HG03342 (cell line): ENCODE measurements around the gene TLCD4.
A peak's percentile ranks its signal among the peaks of the same experiment; 100 is the strongest.
"Not testable (repeated sequence)": the region's sequence is repeated elsewhere in the genome, so short reads cannot be mapped to it uniquely, and the experiment has no call there.

ENCODE experiments used
- ATAC-seq: cut with Tn5 transposase; IDR thresholded peaks from one replicate; pipeline ENCODE4 v1.9.1; 2021; ENCODE audit warnings: mild to moderate bottlenecking, moderate library complexity; ENCODE audit not compliant: unreplicated experiment

TLCD4 gene, protein sequence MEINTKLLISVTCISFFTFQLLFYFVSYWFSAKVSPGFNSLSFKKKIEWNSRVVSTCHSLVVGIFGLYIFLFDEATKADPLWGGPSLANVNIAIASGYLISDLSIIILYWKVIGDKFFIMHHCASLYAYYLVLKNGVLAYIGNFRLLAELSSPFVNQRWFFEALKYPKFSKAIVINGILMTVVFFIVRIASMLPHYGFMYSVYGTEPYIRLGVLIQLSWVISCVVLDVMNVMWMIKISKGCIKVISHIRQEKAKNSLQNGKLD

DNA sequence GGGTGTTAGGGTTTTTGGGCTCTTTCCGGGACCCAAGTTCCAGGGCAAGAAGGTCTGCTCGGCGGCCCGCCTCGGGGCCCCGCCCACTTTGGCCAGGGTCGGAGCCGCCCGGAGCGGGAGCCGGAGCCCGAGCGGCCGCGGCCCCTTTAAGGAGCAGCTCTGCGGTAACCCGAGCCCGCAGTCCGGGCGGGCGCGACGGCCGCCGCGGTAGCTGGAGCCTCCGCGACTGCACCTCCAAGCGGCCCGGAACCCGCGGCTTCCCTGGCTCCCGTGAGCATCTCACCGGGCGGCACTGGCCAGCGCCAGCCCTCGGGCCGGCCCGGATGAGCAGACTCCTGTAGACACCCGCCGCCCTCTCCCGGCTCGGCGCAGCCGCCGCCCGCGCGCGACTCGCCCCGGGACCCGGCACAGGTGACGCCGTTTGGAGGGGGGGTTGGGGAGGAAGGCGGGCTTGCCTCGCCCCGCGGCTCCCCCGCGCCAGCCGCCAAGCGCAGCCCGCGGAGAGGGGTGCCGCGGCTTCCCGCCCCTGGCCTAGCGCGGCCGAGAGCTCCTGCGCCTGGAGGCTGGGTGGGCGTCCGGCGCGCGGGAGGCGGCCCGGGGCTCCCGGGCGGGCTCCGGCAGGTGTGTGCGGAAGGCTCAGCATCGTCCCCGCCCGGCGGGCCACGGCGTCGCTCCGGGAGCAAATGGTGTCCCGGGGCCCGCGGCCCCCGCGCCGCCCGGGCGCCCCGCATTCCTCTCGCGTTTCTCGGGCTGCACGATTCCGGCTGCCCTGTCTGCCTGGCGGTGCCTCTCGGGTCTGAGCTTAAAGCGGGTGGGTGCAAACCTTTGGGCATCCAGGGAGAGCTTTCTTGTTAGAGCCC lies at the start of gene TLCD4:
TSS of gene TLCD4 (plus strand) at position 149 of the 860 bp plus-strand sequence. CDS start 26,547 bp downstream, outside the sequence.
- peak; percentile 50 for ATAC-seq

DNA sequence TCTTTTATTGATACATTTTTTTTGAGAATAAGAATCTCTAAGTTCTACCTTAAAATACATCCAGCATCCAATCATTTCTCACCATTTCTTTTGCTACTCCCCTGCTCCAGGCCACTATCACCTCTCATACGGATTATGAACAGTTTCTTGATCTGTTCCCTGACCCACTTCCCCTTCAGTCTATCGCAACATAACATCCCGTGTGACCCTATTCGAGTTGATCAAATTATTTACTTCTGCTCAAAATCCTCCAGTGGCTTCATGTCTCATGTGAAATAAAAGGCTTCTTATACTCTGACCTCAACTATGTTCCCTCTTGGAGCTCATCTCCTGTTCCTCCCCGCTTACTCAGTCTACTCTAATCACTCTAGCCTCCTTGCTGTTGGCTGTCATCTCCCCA lies 49.6 kb upstream of the TLCD4 start:
- ATAC-seq: no peak

DNA sequence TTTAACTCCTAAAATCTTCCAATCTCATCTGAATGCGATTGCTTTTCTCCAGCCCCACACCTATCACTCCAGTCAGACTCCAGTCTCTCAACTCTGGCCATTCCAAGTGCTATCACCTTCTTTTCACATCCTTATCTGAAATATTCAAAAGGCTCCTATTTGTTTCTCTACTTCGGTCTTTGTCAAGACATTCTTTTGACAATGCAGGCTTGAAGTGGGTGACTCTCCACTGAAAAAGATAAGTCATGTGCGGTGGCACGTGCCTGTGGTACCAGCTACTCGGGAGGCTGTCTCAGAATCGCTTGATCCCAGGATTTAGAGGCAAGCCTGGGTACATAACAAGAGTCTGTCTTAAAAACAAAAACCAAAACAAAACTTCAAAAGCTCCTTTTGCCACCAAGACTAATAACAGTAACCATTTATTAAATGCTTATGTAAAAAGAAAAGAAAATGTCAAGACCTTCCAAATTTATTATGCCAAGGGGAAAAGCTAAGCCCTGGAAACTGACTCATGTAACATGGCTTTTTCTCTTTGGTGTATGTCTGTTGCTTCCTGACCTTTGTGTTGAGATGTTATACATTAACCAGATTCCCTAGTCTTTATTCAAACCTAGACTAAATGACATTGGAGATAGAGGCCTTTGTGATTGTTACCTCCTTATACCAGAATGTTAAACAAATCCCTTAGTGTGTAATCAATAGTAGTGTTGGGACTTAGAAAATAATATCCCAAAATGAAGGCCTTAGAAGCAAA lies 48.0 kb upstream of the TLCD4 start:
- no peak for ATAC-seq

DNA sequence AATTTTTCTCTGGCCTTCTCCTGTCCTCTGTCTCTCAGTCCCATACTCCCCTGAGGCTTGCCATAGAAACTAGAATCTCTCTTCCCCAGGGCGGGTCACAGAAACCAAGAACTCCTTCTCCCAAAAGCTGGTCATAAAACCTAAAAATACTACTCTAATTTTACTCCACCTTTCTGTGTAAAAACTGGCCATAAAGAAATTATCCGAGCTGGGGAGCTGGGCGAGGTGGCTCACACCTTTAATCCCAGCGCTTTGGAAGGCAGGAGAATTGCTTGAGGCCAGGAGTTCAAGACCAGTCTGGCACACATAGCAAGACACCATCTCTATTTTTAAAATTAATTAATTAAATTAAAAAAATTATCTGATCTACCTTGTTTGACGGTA lies 47.5 kb upstream of the TLCD4 start:
- ATAC-seq: no peak

DNA sequence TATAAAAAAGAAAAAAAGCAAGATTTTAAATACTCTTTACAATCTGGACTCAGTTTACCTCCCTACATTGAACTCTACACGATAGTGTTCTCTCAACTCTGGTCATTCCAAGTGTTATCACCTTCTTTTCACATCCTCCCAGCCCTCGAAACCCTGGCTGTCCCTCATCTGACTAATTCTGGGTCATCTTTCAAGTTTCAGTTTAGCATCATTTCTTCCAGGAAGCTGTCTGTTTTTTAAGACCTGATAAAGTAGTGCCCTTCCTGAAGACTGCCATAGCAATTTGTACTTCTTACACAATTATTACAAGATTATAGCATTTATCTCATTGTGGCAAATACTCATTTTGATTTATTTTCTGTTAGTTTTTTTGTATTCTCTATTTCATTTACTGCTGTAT lies 45.6 kb upstream of the TLCD4 start:
- no peak for ATAC-seq

DNA sequence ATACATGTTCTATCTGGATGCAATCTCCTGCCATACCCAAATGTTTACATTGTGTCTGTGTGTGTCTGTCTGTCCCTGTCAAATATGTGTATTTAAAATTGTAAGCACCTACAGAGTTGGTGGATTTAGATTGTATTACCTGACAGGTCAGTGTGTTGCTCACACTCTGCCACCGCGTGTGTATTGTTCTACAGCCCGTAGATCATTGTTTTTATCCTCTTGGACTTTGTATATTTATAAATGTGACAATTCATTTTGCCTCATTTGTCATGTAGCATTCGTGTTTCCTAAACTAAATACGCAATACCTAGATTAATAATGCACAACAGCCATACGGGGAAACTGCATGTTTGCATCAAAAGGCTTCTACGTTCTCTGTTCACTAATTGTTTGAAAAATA lies 45.0 kb upstream of the TLCD4 start:
- ATAC-seq: no peak

DNA sequence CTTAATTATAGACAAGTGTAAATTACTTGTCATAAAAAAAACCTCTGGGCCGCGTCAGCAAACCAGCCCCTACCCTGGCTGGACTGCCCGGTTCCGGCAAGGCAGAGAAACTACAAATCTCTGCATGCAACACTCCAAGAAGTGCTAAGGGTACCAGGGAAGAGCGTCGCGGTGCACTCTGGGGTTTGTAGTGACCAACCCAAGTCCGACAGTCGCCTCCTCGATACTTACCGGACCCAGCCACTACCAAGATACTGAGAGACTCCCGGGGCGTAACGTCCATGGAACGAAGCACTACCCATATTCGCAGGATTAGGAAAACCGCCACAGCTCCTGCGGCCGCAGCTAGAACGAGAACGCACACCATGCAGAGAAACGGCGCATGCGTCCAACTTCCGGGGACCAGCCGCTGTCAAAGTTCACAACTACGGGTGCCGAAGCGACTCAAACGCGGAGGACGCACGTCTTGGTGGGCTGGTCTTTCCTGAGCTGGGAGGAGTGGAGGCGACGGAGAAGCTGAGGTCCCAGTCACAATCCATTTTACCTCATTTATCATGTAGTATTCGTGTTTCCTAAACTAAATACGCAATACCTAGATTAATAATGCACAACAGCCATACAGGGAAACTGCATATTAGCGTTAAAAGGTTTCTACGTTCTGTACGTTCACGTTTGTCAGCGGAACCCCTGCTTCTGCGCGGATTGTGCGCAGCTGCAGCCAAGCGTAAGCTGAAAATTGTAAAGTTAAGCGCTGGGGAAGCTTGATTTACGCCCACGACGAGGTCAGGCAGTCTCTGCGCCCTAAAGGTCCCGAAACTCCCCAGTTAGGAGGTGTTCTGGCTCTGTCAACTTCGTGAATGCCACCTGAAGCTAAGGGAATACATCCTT lies 44.4 kb upstream of the TLCD4 start, which contains the start of gene ALG14:
TSS of gene ALG14 (minus strand) at position 420 of the 888 bp plus-strand sequence. CDS start at position 367, 53 bp downstream.
- peak; percentile 96 for ATAC-seq

DNA sequence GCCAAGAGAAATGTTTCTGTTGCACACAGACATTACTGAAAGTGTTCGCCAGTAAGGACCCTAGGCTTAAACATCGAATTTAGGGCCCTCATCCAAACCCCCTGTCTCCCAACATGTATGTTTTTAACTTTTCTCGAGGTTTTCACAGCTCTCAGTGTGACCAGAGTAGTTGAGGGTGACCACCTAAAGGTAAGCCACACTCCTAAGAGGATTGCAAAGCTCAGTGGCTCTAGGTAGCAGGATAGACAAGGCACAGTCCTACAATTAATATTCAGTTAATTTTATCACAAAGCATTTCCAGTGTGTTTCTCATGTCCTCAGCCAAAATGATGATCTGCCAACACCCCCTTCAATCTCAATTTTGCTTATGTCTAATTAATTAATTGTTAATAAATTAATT lies 43.7 kb upstream of the TLCD4 start:
- no peak for ATAC-seq

DNA sequence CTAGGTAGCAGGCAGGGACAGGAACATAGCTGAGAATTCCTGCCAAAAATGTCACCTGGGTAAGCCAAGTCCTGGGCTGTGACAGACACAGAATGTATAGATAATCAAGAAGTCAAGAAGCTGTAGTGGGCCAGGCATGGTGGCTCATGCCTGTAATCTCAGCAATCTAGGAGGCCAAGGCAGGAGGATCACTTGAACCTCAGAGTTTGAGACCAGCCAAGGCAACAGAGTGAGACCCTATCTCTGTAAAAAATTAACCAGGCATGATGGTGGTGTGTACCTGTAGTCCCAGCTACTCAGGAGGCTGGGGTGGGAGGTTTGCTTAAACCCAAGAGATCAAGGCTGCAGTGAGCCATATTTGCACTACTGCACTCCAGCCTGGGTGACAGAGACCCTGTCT lies 41.1 kb upstream of the TLCD4 start:
- no peak for ATAC-seq

DNA sequence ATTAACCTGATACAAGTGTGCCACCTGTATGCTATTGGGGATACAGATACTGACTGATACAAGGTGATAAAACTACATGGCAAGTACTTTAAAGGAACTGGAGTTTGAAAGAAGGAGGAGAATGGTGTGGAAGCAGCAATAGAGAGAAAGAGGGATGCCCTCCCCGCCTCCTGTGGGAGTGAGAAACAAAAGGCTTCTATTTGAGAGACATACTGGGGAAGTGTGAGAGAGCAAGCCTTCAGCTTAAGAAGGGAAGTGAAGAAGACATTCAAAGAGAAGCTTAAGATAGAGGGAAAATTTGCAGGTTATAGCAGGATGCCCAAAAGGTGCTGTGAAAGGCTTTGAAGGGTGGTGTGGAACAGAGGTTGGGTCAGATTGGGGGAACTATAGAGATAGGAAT lies 36.7 kb upstream of the TLCD4 start:
- no peak for ATAC-seq

DNA sequence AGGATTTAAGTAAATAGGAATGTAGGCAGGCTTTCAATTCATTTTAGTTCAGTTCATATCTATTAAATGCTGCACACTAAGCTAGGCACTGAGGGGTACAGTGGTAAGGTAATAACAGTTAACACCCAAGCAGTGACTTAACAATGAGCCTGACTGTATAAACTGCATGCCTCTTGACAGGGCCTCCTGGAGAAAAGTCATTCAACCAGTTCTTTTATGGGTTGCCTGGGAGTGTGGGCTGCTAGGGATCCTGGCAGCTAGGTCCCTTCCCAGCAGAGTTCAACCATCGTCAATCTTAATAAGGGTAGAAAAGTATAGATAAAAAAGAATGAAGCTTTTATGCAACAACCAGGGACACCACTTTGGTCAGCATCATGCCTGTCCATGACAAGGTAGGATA lies 36.3 kb upstream of the TLCD4 start:
- no peak for ATAC-seq

DNA sequence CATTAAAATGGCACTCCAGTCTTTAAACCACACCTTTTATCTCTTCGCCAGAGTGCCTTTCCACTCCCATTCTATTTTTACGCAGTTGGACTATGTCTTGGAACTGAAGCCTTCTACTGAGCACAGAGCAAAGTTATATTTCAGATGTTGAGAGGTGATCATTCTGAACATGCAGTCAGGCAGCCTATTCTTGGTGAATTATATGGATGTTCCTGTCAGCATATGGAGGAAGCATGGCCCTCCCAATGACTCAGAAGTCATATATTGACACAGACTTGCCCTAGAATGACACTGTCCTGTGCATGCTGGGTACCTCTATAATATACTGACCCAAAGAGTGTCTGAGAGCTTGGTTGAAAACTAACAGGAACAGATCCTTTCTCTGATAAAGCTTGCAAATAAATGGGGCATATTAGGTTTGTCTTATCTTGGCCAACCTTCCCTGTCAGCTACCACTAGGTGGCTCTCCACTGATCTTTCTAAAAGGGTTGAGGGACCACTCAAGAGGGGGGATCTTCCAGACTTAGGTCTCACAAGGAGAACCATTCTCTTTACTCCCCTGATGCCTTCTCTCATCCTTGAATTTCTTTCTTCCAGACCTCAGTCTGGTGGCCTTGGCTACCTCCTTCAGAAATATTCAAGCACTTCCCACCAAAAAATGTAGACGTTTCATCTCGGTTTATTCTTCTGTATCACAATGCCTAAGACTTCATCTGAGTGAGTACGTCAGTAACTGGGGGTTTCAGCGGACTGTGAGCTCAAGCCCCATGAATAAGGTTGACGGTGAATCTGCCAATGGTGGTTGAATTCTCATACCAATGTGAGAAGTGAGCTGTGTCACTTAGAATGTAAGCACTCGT lies 32.6 kb upstream of the TLCD4 start:
- peak; percentile 86 for ATAC-seq

DNA sequence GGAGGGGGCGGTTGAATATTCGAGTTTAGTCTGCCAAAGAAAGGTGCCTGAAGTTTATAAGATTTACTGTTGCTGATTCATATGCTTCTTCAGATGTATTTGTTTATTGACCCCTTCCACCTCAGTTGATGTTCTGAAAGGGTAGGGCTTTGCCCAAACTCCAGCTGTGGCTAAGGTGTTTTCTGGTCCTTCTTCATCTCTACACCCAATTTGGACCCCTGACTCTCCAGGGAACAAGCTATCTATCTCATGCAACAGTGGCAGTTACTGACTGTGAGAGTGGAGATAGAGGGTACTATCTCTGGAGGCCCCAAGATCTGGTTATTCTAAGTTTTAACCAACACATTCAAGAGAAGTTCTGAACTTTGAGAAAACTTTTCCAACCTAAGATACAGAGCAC lies 31.8 kb upstream of the TLCD4 start:
- ATAC-seq: no peak

DNA sequence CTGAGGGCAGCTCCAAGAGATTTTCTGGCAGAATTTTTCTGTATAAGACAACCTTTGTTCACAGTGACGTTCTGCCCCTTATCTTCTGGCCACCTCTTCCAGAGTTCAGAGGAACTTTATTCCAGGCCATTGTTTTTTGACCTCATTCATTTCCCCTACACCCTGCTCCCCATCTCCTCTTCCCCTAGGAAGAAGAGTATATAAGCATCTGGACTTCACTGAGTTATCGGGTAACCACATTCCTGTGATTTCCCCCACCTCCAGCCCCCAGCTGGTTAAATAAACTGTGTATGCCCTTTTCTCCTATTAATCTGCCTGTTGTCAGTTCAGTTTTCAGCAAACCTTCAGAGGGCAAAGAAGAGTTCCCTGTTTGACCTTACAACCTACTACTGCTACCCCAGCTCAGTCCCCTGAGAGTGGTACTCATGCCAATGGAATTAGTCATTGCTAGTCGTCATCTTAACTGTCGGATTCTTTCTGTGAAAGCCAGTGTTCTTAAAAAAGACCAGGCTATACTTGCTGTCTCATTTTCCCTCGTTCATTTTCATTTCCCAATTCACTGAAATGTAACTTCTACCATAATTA lies 30.1 kb upstream of the TLCD4 start:
- no peak for ATAC-seq

DNA sequence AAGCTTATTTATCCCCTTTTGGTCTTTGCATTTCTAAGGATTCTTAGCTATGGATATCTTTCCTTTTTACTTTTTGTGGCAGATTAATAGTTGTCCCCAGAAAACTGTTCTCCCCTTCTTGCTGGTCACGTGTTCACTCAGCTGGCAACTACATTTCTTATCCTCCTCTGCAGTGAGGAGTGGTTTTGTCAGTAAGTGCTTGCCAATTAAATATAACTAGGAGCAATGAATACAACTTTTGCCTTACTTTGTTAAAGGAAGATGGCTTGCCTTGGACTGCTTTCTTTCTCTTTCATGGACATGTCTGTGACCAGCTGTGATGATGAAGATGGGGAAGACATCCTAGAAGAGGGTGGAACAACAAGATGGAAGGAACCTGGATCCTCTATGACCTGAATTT lies 28.9 kb upstream of the TLCD4 start:
- ATAC-seq: no peak

DNA sequence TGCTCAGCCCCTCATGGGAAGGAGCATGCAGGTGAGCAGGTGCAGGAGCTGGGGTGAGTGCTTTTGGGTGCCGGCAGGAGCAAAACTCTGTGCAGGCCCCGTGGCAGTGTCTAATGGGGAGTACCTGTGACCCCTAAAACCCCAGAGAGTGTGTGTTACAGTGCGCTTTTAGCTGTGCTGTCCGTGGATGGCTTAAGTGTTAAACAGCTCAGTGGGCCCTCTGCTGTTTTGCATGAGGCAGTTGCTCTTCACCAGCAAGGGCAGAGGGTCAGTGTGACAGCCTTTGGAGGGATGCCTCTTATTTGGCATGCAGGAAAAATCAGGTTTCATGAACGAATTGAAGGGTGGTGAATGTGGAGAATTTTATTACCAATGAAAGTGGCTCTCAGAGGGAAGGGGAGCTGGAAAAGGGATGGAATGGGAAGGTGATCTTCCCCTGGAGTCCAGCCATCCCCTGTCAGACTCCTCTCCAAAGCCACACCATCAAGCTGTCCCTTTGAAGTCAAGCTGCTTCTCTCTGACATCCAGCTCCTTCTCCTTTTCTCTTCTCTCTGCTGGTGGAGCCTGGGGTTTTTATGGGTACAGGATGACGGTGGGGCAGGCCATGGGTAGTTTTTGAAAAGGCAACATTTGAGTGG lies 27.4 kb upstream of the TLCD4 start:
- no peak for ATAC-seq

DNA sequence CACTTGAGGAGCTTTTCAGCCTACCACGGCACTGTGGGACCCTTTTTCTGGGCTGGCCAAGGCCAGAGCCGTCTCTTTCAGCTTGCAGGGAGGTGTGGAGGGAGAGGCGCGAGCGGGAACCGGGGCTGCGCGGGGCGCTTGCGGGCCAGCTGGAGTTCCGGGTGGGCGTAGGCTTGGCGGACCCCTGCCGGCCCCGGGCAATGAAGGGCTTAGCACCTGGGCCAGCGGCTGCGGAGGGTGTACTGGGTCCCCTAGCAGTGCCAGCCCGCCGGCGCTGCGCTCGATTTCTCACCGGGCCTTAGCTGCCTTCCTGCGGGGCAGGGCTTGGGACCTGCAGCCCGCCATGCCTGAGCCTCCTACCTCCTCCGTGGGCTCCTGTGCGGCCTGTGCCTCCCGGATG lies 25.9 kb upstream of the TLCD4 start:
- not testable (repeated sequence) for ATAC-seq

DNA sequence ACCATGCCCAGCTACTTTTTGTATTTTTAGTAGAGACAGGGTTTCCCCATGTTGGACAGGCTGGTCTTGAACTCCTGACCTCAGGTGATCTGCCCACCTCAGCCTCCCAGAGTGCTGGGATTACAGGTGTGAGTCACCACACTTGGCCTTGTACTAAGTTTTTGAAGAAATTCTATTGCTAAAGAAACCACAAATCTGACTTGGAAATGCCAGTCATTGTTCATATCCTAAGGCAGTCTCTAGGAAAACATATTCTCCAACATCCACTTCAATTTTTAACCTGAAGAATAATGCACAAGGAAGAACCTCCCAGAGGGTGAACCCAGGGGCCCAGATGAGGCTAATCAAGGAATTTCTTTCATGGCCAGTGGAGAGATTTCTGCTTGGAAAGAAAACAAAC lies 24.3 kb upstream of the TLCD4 start:
- not testable (repeated sequence) for ATAC-seq

DNA sequence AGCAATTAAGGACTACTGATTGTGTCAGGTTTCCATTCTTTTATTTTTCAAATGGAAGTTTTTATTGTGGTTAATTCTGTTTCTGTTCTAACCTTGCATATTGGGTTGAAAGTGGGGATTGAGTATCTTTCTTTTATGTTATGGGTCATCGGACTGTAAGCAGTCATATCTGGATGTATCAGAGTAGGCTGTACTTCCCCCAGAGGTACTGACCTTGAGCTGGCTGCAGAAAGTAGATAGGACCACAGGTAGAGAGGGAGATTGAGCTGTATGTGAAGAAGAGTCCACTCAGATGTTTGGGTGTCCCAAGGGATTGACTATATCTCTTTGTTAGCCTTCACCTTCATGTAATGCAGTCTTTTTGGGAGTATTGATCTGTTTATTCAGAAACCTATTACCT lies 23.9 kb upstream of the TLCD4 start:
- no peak for ATAC-seq
